Nucleus accumbens (tissue), 56 donors: ENCODE data around the gene HNRNPUL1.

Experiments used
- DNase-seq, 56 donors: peaks; one replicate each; lab custom pipeline; 2025; lab: John Stamatoyannopoulos, UW

HNRNPUL1 gene

GRCh38 chr19:41233748-41234240 lies 30.4 kb upstream of the HNRNPUL1 start:
- peak in 9 of 56 donors; percentile 1 to 27 (median 16) for DNase-seq

GRCh38 chr19:41234512-41235168 lies 29.5 kb upstream of the HNRNPUL1 start:
- no peak for DNase-seq

- DNase-seq = no peak
Measured at GRCh38 chr19:41235480-41235879, 28.7 kb upstream of the HNRNPUL1 start.

GRCh38 chr19:41238244-41238643 lies 25.9 kb upstream of the HNRNPUL1 start:
- DNase-seq = peak in 1 of 56 donors; percentile 21

GRCh38 chr19:41239363-41239762 lies 24.8 kb upstream of the HNRNPUL1 start:
- DNase-seq = no peak

- DNase-seq = no peak
Measured at GRCh38 chr19:41239961-41240574, 24.1 kb upstream of the HNRNPUL1 start.

GRCh38 chr19:41241859-41242258 lies 22.3 kb upstream of the HNRNPUL1 start:
- no peak for DNase-seq

GRCh38 chr19:41244117-41244516 lies 20.1 kb upstream of the HNRNPUL1 start:
- no peak for DNase-seq

- no peak for DNase-seq
Measured at GRCh38 chr19:41245843-41246242, 18.3 kb upstream of the HNRNPUL1 start.

- DNase-seq = no peak
Measured at GRCh38 chr19:41248895-41249294, 15.3 kb upstream of the HNRNPUL1 start.

- DNase-seq = no peak
Measured at GRCh38 chr19:41249707-41250423, 14.3 kb upstream of the HNRNPUL1 start.

GRCh38 chr19:41253660-41254059 lies 10.5 kb upstream of the HNRNPUL1 start:
- DNase-seq = no peak

GRCh38 chr19:41255171-41255570 lies 9.0 kb upstream of the HNRNPUL1 start:
- DNase-seq = no peak

GRCh38 chr19:41261474-41262190 lies 2.5 kb upstream of the HNRNPUL1 start:
- peak in 1 of 56 donors; percentile 26 for DNase-seq

GRCh38 chr19:41263042-41263849 lies 926 bp upstream of the HNRNPUL1 start:
- DNase-seq = peak in 48 of 56 donors; percentile 29 to 91 (median 72)

GRCh38 chr19:41264581-41265394 lies 616 bp downstream of the HNRNPUL1 start:
- peak in 28 of 56 donors; percentile 3 to 58 (median 38) for DNase-seq

- peak in 4 of 56 donors; percentile 1 to 13 (median 4) for DNase-seq
Measured at GRCh38 chr19:41265395-41266153, 1.4 kb downstream of the HNRNPUL1 start.

- DNase-seq = no peak
Measured at GRCh38 chr19:41269055-41269454, 4.9 kb downstream of the HNRNPUL1 start.
